Hepatocyte (in vitro differentiated cells): Measurements from ENCODE around the gene MRGPRD.

ENCODE experiments used
- EZH2 ChIP-seq: fragments of 200-600 bp; sonication (generic); IDR thresholded peaks from 2 replicates; pipeline ENCODE4 v1.6.1; 2016; ENCODE audit warnings: antibody characterized with exemption, mild to moderate bottlenecking, borderline replicate concordance
- EZH2phosphoT487 ChIP-seq: fragments of 200-600 bp; sonication (generic); IDR thresholded peaks from one replicate; pipeline ENCODE4 v1.6.1; 2018; ENCODE audit warnings: antibody characterized with exemption, mild to moderate bottlenecking, low read depth, moderate library complexity; ENCODE audit not compliant: unreplicated experiment, severe bottlenecking
- TF ChIP-seq, protein P1 (sequence below): fragments of 200-600 bp; sonication (generic); IDR thresholded peaks from 2 replicates; pipeline ENCODE4 v1.5.1; 2016; ENCODE audit warnings: antibody characterized with exemption, mild to moderate bottlenecking; ENCODE audit not compliant: poor library complexity

- TF ChIP-seq, protein P1, sequence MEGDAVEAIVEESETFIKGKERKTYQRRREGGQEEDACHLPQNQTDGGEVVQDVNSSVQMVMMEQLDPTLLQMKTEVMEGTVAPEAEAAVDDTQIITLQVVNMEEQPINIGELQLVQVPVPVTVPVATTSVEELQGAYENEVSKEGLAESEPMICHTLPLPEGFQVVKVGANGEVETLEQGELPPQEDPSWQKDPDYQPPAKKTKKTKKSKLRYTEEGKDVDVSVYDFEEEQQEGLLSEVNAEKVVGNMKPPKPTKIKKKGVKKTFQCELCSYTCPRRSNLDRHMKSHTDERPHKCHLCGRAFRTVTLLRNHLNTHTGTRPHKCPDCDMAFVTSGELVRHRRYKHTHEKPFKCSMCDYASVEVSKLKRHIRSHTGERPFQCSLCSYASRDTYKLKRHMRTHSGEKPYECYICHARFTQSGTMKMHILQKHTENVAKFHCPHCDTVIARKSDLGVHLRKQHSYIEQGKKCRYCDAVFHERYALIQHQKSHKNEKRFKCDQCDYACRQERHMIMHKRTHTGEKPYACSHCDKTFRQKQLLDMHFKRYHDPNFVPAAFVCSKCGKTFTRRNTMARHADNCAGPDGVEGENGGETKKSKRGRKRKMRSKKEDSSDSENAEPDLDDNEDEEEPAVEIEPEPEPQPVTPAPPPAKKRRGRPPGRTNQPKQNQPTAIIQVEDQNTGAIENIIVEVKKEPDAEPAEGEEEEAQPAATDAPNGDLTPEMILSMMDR = no peak
- TF ChIP-seq EZH2 (no peak), EZH2phosphoT487 (no peak)
These were observed 41.5 kb upstream of the MRGPRD start for GRCh38 chr11:69022260-69022659.
